ENCODE results near the gene FCHSD2.
"Not testable (repeated sequence)": the region's sequence is repeated elsewhere in the genome, so short reads cannot be mapped to it uniquely, and the experiment has no call there.

The FCHSD2 gene

DNA sequence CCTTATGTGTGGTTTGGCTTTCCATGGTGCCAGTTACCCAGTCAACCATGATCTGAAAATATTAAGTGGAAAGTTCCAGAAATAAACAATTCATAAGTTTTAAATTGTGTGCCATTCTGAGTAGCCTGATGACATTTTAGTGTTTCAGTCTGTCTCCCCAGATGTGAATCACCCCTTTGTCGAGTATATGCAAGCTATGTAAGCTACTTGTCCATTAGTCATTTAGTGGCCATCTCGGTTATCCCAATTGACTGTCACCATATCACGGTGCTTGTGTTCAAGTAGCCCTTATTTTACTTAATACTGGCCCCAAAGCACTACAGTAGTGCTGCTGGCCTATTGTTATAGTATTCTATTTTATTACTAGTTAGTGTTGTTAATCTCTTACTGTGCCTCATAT, 283.0 kb downstream of the FCHSD2 start:
- TF ChIP-seq, protein P1, sequence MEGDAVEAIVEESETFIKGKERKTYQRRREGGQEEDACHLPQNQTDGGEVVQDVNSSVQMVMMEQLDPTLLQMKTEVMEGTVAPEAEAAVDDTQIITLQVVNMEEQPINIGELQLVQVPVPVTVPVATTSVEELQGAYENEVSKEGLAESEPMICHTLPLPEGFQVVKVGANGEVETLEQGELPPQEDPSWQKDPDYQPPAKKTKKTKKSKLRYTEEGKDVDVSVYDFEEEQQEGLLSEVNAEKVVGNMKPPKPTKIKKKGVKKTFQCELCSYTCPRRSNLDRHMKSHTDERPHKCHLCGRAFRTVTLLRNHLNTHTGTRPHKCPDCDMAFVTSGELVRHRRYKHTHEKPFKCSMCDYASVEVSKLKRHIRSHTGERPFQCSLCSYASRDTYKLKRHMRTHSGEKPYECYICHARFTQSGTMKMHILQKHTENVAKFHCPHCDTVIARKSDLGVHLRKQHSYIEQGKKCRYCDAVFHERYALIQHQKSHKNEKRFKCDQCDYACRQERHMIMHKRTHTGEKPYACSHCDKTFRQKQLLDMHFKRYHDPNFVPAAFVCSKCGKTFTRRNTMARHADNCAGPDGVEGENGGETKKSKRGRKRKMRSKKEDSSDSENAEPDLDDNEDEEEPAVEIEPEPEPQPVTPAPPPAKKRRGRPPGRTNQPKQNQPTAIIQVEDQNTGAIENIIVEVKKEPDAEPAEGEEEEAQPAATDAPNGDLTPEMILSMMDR (IDR thresholded peaks at IDR 0.05; ENCODE audit: low read depth, low read length), result no peak
- no peak for DNase-seq (ENCODE audit: extremely low read depth, low read depth)

- DNase-seq (ENCODE audit: extremely low read depth, low read depth), result not testable (repeated sequence)
Observed at GRCh38 chr11:72858267-72858666, 283.9 kb downstream of the FCHSD2 start.

DNA sequence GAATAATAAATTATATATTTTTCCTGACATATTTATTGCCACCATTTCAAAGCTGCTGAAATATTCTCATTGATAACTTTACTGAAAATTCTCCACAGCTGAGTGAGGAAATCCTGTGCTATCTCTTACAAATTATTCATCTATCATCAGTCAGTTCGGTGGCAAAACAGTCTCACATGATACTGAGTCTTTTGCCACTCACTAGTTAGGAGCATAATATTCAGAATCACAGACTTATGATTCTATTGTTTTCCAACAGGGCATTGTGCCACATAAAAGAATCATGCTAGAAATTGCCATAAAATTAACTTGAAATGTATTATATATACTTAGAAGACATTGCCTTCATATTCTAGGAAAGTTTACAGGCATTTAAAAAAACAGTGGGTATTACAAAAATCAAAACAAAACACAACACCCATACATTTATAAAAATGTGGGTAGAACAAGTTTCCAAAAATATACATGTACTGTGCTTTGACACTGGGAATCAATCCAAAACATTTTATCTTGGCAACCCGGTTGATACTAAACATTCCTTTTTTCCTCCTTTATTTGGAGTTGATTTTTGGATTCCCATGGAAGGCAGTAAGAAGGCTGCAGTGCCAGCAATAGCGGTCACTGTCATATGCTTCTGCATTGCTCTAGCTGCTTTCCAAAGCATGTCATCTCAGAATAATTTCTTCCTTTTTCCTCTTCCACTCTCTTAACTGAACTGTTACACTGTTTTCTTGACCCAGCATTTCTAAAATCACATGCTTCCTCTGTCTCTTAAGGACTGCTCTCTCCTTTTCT, 285.4 kb downstream of the FCHSD2 start:
- DNase-seq (ENCODE audit: extremely low read depth, low read depth), result no peak
- TF ChIP-seq, protein P1 (IDR thresholded peaks at IDR 0.05; ENCODE audit: low read depth, low read length), result peak; percentile 9

- TF ChIP-seq, protein P1 (IDR thresholded peaks at IDR 0.05; ENCODE audit: low read depth, low read length), result no peak
- DNase-seq (ENCODE audit: extremely low read depth, low read depth), result no peak
Observed at GRCh38 chr11:72856065-72856464, 286.1 kb downstream of the FCHSD2 start.

GRCh38 chr11:72851726-72852125, 290.4 kb downstream of the FCHSD2 start:
- TF ChIP-seq, protein P1 (IDR thresholded peaks at IDR 0.05; ENCODE audit: low read depth, low read length), result no peak

GRCh38 chr11:72850832-72851231, 291.3 kb downstream of the FCHSD2 start:
- no peak for DNase-seq (ENCODE audit: extremely low read depth, low read depth)
- TF ChIP-seq, protein P1 (IDR thresholded peaks at IDR 0.05; ENCODE audit: low read depth, low read length), result no peak

More at GRCh38 chr11:72851726-72852125, 290.4 kb downstream of the FCHSD2 start:
- no peak for DNase-seq (ENCODE audit: extremely low read depth, low read depth)

DNA sequence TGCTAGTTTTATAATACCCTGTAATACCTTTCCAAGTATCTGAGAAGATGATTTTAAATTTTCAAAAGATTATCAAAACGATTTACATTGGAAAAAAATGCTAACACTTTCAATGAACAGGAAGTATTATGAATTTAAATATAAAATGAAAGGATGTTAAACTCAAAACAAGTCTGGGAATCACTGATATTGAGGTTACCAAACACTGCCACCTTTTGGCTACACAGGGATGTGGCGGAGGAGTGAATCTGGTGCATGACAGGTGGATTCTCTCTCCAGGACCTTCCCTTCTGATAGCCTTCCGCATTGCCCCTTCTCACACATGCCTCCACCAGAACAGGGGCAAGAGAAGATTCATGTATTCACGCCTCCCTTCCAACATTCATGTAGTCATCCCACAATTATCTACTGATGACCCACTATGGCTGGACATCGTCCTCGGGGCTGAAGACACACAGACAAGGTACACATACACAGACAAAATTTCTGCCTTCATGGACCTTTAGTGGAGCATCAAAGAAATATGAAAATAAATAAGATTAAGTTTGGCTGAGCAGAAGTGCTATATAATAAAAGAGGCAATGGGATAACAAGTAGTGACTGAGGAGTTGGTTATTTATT, 293.2 kb downstream of the FCHSD2 start:
- no peak for DNase-seq (ENCODE audit: extremely low read depth, low read depth)
- TF ChIP-seq, protein P1 (IDR thresholded peaks at IDR 0.05; ENCODE audit: low read depth, low read length), result peak; percentile 65

Measured in AG09319 (cell line).